Skeletal muscle tissue (tissue), 4 donors: ENCODE data around the gene TLCD3A. TPM values are rescaled to one million over a fixed set of nuclear protein-coding genes. Genes with fewer than 3 reads are reported as not detected.
"Not testable (repeated sequence)": the region's sequence is repeated elsewhere in the genome, so short reads cannot be mapped to it uniquely, and the experiment has no call there.

Experiments
- H3K27ac ChIP-seq: one replicate; pipeline ENCODE4 v1.7.0; 2013; ENCODE audit warnings: mild to moderate bottlenecking, low read depth, low read length, inconsistent platforms
- H3K27me3 ChIP-seq, 3 donors: one replicate each; pipeline ENCODE4 v1.7.0; 2013; ENCODE audit warnings: low read length in 3 of 3; ENCODE audit not compliant: control insufficient read depth in 3 of 3, insufficient read depth in 3 of 3
- H3K36me3 ChIP-seq, 3 donors: one replicate each; pipeline ENCODE4 v1.7.0; 2013; ENCODE audit warnings: low read length in 3 of 3; ENCODE audit not compliant: control insufficient read depth in 3 of 3, insufficient read depth in 3 of 3
- H3K4me1 ChIP-seq, 3 donors: one replicate each; pipeline ENCODE4 v1.7.0; 2013; ENCODE audit warnings: low read length in 3 of 3, mild to moderate bottlenecking in 3 of 3; ENCODE audit not compliant: control insufficient read depth in 3 of 3, insufficient read depth in 3 of 3
- H3K4me3 ChIP-seq, 3 donors: one replicate each; pipeline ENCODE4 v1.7.0; 2013; ENCODE audit warnings: low read length in 3 of 3
- H3K9ac ChIP-seq, 3 donors: one replicate each; pipeline ENCODE4 v1.7.0; 2013; ENCODE audit warnings: low read length in 3 of 3, mild to moderate bottlenecking in 3 of 3, moderate library complexity in 2 of 3, low read depth in 1 of 3
- H3K9me3 ChIP-seq, 3 donors: one replicate each; pipeline ENCODE4 v1.7.0; 2013; ENCODE audit warnings: low read length in 3 of 3; ENCODE audit not compliant: control insufficient read depth in 3 of 3
- total RNA-seq: library from RNA; depleted of rRNA; stranded (reverse); fragments of >200 nt; gene quantifications from one replicate; pipeline ENCODE4 v1.2.3, GENCODE V29; 2014
- donor health status: Osteomylitis.

The TLCD3A gene
- total RNA-seq, 1 donor from 2014 or later: 14.6 TPM

GRCh38 chr17:755319-755961, 23.0 kb downstream of the TLCD3A start:
- H3K27ac ChIP-seq, H3K27me3 ChIP-seq, H3K4me3 ChIP-seq, H3K9ac ChIP-seq, H3K9me3 ChIP-seq: not testable (repeated sequence)
- peaks cover 9 to 22% (median 10%) of the 10 kb centered on the region in 3 donors for H3K36me3 ChIP-seq
- peaks cover 16 to 23% (median 17%) of the 10 kb centered on the region in 3 donors for H3K4me1 ChIP-seq

- H3K27me3 ChIP-seq, H3K9ac ChIP-seq, H3K9me3 ChIP-seq, H3K4me3 ChIP-seq, H3K27ac ChIP-seq: not testable (repeated sequence)
- peaks cover 10 to 16% (median 11%) of the 10 kb centered on the region in 3 donors for H3K4me1 ChIP-seq
- peaks cover 9 to 28% (median 16%) of the 10 kb centered on the region in 3 donors for H3K36me3 ChIP-seq
Observed at GRCh38 chr17:756010-756567, 23.7 kb downstream of the TLCD3A start.

- Histone ChIP-seq H3K4me1 (peaks cover 0 to 4% (median 0%) of the 10 kb centered on the region in 3 donors), H3K4me3 (no peak overlapping the region), H3K27me3 (no peaks in the 10 kb centered on the region), H3K9me3 (no peaks in the 10 kb centered on the region), H3K27ac (no peak overlapping the region), H3K9ac (no peak overlapping the region), H3K36me3 (peaks cover 13 to 40% (median 27%) of the 10 kb centered on the region in 3 donors)
Observed at GRCh38 chr17:759964-760363, 27.6 kb downstream of the TLCD3A start.

- Histone ChIP-seq H3K36me3 (peaks cover 16 to 43% (median 27%) of the 10 kb centered on the region in 3 donors), H3K27me3 (no peaks in the 10 kb centered on the region), H3K27ac (no peak overlapping the region), H3K9me3 (no peaks in the 10 kb centered on the region), H3K4me3 (no peak overlapping the region), H3K9ac (no peak overlapping the region), H3K4me1 (peaks cover 0 to 4% (median 0%) of the 10 kb centered on the region in 3 donors)
Observed at GRCh38 chr17:760371-760770, 28.0 kb downstream of the TLCD3A start.

GRCh38 chr17:767076-767475, 34.7 kb downstream of the TLCD3A start:
- H3K36me3 ChIP-seq: peaks cover 32 to 43% (median 38%) of the 10 kb centered on the region in 3 donors
- no peaks in the 10 kb centered on the region for H3K9me3 ChIP-seq
- no peaks in the 10 kb centered on the region for H3K27me3 ChIP-seq
- H3K9ac ChIP-seq: no peak overlapping the region
- no peaks in the 10 kb centered on the region for H3K4me1 ChIP-seq
- H3K27ac ChIP-seq: no peak overlapping the region
- no peak overlapping the region for H3K4me3 ChIP-seq

GRCh38 chr17:773016-773415, 40.6 kb downstream of the TLCD3A start:
- no peaks in the 10 kb centered on the region for H3K9me3 ChIP-seq
- no peak overlapping the region for H3K27ac ChIP-seq
- no peaks in the 10 kb centered on the region for H3K4me1 ChIP-seq
- H3K9ac ChIP-seq: no peak overlapping the region
- H3K36me3 ChIP-seq: peaks cover 42 to 71% (median 62%) of the 10 kb centered on the region in 3 donors
- no peaks in the 10 kb centered on the region for H3K27me3 ChIP-seq
- H3K4me3 ChIP-seq: no peak overlapping the region

GRCh38 chr17:773467-774312, 41.3 kb downstream of the TLCD3A start:
- no peaks in the 10 kb centered on the region for H3K27me3 ChIP-seq
- H3K4me1 ChIP-seq: no peaks in the 10 kb centered on the region
- H3K9ac ChIP-seq: no peak overlapping the region
- H3K4me3 ChIP-seq: no peak overlapping the region
- H3K27ac ChIP-seq: no peak overlapping the region
- peaks cover 44 to 75% (median 68%) of the 10 kb centered on the region in 3 donors for H3K36me3 ChIP-seq
- no peaks in the 10 kb centered on the region for H3K9me3 ChIP-seq

GRCh38 chr17:774313-774584, 41.9 kb downstream of the TLCD3A start:
- H3K36me3 ChIP-seq: peaks cover 39 to 72% (median 67%) of the 10 kb centered on the region in 3 donors
- H3K4me1 ChIP-seq: no peaks in the 10 kb centered on the region
- H3K4me3 ChIP-seq: no peak overlapping the region

GRCh38 chr17:778096-778495, 45.7 kb downstream of the TLCD3A start:
- Histone ChIP-seq H3K9ac (no peak overlapping the region), H3K9me3 (no peaks in the 10 kb centered on the region), H3K4me3 (no peak overlapping the region), H3K4me1 (peaks cover 8 to 17% (median 14%) of the 10 kb centered on the region in 3 donors), H3K27me3 (no peaks in the 10 kb centered on the region), H3K27ac (no peak overlapping the region), H3K36me3 (peaks cover 20 to 52% (median 47%) of the 10 kb centered on the region in 3 donors)

More at GRCh38 chr17:774313-774584, 41.9 kb downstream of the TLCD3A start:
- Histone ChIP-seq H3K27ac (no peak overlapping the region), H3K9ac (no peak overlapping the region), H3K27me3 (no peaks in the 10 kb centered on the region), H3K9me3 (no peaks in the 10 kb centered on the region)
